ENCODE results near the gene SCYGR2. TPM values are rescaled to one million over a fixed set of nuclear protein-coding genes. Genes with fewer than 3 reads are reported as not detected.

The SCYGR2 gene
- total RNA-seq, 1 experiment from 2014 or later = not detected

DNA sequence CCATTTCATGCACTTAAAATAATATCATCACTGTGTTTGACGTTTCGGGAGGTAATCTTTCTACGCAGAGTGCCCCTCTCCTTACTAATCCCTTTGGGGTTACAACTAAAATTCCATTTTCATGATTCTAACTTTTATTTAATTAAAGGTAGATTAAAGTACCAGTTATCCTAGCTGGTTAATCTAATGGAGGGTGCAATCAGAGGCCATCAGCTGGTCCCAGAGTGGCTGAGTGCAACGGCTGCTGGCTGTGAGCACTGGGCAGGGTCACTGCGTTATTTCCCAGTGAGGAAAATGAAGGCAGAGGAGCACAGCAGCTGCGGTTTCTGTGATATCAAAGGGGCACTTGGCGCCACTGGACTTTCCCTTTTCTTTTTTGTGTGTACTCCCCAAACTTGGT, 30.7 kb downstream of the SCYGR2 start (continued):
- no peak for TF ChIP-seq MXD4 (CRISPR knock-in tag; IDR thresholded peaks at IDR 0.05; ENCODE audit: borderline replicate concordance)
- no peak for TF ChIP-seq NR2C2 (CRISPR knock-in tag; IDR thresholded peaks at IDR 0.05)
- no peak for TF ChIP-seq TP53 (CRISPR knock-in tag; IDR thresholded peaks at IDR 0.05)
- TF ChIP-seq FOXJ3 (CRISPR knock-in tag; IDR thresholded peaks at IDR 0.05; ENCODE audit: borderline replicate concordance) = no peak
- TF ChIP-seq ZNF423 (CRISPR knock-in tag; IDR thresholded peaks at IDR 0.05) = no peak
- TF ChIP-seq TCF7 (CRISPR knock-in tag; IDR thresholded peaks at IDR 0.05; ENCODE audit: low read depth) = no peak
- no peak for TF ChIP-seq ZNF416 (CRISPR knock-in tag; IDR thresholded peaks at IDR 0.05)
- TF ChIP-seq, protein P1, sequence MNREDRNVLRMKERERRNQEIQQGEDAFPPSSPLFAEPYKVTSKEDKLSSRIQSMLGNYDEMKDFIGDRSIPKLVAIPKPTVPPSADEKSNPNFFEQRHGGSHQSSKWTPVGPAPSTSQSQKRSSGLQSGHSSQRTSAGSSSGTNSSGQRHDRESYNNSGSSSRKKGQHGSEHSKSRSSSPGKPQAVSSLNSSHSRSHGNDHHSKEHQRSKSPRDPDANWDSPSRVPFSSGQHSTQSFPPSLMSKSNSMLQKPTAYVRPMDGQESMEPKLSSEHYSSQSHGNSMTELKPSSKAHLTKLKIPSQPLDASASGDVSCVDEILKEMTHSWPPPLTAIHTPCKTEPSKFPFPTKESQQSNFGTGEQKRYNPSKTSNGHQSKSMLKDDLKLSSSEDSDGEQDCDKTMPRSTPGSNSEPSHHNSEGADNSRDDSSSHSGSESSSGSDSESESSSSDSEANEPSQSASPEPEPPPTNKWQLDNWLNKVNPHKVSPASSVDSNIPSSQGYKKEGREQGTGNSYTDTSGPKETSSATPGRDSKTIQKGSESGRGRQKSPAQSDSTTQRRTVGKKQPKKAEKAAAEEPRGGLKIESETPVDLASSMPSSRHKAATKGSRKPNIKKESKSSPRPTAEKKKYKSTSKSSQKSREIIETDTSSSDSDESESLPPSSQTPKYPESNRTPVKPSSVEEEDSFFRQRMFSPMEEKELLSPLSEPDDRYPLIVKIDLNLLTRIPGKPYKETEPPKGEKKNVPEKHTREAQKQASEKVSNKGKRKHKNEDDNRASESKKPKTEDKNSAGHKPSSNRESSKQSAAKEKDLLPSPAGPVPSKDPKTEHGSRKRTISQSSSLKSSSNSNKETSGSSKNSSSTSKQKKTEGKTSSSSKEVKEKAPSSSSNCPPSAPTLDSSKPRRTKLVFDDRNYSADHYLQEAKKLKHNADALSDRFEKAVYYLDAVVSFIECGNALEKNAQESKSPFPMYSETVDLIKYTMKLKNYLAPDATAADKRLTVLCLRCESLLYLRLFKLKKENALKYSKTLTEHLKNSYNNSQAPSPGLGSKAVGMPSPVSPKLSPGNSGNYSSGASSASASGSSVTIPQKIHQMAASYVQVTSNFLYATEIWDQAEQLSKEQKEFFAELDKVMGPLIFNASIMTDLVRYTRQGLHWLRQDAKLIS (CRISPR knock-in tag; IDR thresholded peaks at IDR 0.05; ENCODE audit: borderline replicate concordance) = no peak
- TF ChIP-seq SP1 (CRISPR knock-in tag; conservative IDR thresholded peaks at IDR 0.05) = no peak
- TF ChIP-seq, protein P2, sequence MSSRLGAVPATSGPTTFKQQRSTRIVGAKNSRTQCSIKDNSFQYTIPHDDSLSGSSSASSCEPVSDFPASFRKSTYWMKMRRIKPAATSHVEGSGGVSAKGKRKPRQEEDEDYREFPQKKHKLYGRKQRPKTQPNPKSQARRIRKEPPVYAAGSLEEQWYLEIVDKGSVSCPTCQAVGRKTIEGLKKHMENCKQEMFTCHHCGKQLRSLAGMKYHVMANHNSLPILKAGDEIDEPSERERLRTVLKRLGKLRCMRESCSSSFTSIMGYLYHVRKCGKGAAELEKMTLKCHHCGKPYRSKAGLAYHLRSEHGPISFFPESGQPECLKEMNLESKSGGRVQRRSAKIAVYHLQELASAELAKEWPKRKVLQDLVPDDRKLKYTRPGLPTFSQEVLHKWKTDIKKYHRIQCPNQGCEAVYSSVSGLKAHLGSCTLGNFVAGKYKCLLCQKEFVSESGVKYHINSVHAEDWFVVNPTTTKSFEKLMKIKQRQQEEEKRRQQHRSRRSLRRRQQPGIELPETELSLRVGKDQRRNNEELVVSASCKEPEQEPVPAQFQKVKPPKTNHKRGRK (CRISPR knock-in tag; IDR thresholded peaks at IDR 0.05; ENCODE audit: borderline replicate concordance) = no peak

DNA sequence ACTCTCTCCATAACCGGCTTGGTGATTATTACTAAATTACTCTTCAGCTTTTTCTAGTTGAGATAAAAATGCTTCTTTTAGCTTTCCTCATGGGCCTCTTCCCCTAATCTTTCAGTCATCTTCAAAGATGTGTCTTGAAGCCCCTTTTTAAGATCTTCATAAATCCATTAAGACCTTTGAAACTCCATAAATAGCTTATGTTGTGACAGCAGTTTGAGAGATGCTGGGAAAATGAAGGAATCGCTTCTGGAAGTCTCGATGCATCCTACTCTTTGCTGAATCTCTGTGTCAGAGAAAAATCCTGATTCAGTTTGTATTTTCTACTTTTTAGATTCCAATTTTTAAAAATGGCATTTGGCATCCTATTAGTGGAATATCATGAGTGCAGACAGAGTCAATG, 31.6 kb downstream of the SCYGR2 start:
- DNase-seq (ENCODE audit: low spot score) = no peak
- Mint-ChIP-seq H3K4me3 (no peak overlapping the region), H3K27me3 (ENCODE audit: low read depth) (no peaks in the 10 kb centered on the region), H3K9me3 (no peaks in the 10 kb centered on the region), H3K36me3 (no peaks in the 10 kb centered on the region), H3K27ac (no peak overlapping the region), H3K4me1 (no peaks in the 10 kb centered on the region)
- ATAC-seq = no peak
- TF ChIP-seq, protein P3, sequence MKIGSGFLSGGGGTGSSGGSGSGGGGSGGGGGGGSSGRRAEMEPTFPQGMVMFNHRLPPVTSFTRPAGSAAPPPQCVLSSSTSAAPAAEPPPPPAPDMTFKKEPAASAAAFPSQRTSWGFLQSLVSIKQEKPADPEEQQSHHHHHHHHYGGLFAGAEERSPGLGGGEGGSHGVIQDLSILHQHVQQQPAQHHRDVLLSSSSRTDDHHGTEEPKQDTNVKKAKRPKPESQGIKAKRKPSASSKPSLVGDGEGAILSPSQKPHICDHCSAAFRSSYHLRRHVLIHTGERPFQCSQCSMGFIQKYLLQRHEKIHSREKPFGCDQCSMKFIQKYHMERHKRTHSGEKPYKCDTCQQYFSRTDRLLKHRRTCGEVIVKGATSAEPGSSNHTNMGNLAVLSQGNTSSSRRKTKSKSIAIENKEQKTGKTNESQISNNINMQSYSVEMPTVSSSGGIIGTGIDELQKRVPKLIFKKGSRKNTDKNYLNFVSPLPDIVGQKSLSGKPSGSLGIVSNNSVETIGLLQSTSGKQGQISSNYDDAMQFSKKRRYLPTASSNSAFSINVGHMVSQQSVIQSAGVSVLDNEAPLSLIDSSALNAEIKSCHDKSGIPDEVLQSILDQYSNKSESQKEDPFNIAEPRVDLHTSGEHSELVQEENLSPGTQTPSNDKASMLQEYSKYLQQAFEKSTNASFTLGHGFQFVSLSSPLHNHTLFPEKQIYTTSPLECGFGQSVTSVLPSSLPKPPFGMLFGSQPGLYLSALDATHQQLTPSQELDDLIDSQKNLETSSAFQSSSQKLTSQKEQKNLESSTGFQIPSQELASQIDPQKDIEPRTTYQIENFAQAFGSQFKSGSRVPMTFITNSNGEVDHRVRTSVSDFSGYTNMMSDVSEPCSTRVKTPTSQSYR (CRISPR knock-in tag; IDR thresholded peaks at IDR 0.05) = no peak
- TF ChIP-seq, protein P4, sequence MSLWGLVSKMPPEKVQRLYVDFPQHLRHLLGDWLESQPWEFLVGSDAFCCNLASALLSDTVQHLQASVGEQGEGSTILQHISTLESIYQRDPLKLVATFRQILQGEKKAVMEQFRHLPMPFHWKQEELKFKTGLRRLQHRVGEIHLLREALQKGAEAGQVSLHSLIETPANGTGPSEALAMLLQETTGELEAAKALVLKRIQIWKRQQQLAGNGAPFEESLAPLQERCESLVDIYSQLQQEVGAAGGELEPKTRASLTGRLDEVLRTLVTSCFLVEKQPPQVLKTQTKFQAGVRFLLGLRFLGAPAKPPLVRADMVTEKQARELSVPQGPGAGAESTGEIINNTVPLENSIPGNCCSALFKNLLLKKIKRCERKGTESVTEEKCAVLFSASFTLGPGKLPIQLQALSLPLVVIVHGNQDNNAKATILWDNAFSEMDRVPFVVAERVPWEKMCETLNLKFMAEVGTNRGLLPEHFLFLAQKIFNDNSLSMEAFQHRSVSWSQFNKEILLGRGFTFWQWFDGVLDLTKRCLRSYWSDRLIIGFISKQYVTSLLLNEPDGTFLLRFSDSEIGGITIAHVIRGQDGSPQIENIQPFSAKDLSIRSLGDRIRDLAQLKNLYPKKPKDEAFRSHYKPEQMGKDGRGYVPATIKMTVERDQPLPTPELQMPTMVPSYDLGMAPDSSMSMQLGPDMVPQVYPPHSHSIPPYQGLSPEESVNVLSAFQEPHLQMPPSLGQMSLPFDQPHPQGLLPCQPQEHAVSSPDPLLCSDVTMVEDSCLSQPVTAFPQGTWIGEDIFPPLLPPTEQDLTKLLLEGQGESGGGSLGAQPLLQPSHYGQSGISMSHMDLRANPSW (CRISPR knock-in tag; conservative IDR thresholded peaks at IDR 0.05; ENCODE audit: low read depth) = no peak
- no peak for TF ChIP-seq FOXK1 (CRISPR knock-in tag; IDR thresholded peaks at IDR 0.05)
- TF ChIP-seq, protein P5, sequence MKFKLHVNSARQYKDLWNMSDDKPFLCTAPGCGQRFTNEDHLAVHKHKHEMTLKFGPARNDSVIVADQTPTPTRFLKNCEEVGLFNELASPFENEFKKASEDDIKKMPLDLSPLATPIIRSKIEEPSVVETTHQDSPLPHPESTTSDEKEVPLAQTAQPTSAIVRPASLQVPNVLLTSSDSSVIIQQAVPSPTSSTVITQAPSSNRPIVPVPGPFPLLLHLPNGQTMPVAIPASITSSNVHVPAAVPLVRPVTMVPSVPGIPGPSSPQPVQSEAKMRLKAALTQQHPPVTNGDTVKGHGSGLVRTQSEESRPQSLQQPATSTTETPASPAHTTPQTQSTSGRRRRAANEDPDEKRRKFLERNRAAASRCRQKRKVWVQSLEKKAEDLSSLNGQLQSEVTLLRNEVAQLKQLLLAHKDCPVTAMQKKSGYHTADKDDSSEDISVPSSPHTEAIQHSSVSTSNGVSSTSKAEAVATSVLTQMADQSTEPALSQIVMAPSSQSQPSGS (CRISPR knock-in tag; IDR thresholded peaks at IDR 0.05; ENCODE audit: borderline replicate concordance, low read depth) = no peak
- no peak for TF ChIP-seq NR1H2 (CRISPR knock-in tag; IDR thresholded peaks at IDR 0.05)
- TF ChIP-seq ZNF232 (CRISPR knock-in tag; IDR thresholded peaks at IDR 0.05) = no peak
- no peak for TF ChIP-seq ESRRA (CRISPR knock-in tag; IDR thresholded peaks at IDR 0.05; ENCODE audit: borderline replicate concordance)
- no peak for TF ChIP-seq CBFB (CRISPR knock-in tag; IDR thresholded peaks at IDR 0.05; ENCODE audit: low read depth)
- no peak for TF ChIP-seq ZNF317 (CRISPR knock-in tag; IDR thresholded peaks at IDR 0.05; ENCODE audit: borderline replicate concordance, low read depth)
- TF ChIP-seq OVOL2 (CRISPR knock-in tag; IDR thresholded peaks at IDR 0.05; ENCODE audit: borderline replicate concordance) = no peak
- TF ChIP-seq, protein P6, sequence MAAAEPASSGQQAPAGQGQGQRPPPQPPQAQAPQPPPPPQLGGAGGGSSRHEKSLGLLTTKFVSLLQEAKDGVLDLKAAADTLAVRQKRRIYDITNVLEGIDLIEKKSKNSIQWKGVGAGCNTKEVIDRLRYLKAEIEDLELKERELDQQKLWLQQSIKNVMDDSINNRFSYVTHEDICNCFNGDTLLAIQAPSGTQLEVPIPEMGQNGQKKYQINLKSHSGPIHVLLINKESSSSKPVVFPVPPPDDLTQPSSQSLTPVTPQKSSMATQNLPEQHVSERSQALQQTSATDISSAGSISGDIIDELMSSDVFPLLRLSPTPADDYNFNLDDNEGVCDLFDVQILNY (CRISPR knock-in tag; IDR thresholded peaks at IDR 0.05) = no peak
- TF ChIP-seq FOXJ3 (CRISPR knock-in tag; IDR thresholded peaks at IDR 0.05; ENCODE audit: borderline replicate concordance) = no peak
- TF ChIP-seq GTF2I (CRISPR knock-in tag; conservative IDR thresholded peaks at IDR 0.05) = no peak
- TF ChIP-seq TCF7 (CRISPR knock-in tag; IDR thresholded peaks at IDR 0.05; ENCODE audit: low read depth) = no peak
- TF ChIP-seq CREM (CRISPR knock-in tag; IDR thresholded peaks at IDR 0.05) = no peak
- ChIA-PET CTCF (no interaction called here), POLR2A (no interaction called here)

Measured in WTC11 (cell line).